NCI-H524 (cell line): Measurements from ENCODE around the gene WWC2.

Experiments used
- DNase-seq, 2 experiments: peaks; one replicate each; lab custom pipeline; 2025; lab: John Stamatoyannopoulos, UW

The WWC2 gene

GRCh38 chr4:183354219-183354618 lies 255.2 kb downstream of the WWC2 start:
- DNase-seq, result no peak

GRCh38 chr4:183355405-183355804 lies 256.3 kb downstream of the WWC2 start:
- no peak for DNase-seq

GRCh38 chr4:183356173-183356830 lies 257.2 kb downstream of the WWC2 start:
- DNase-seq, result no peak

- no peak for DNase-seq
Measured at GRCh38 chr4:183356931-183357675, 258.0 kb downstream of the WWC2 start.

- DNase-seq, result no peak
Measured at GRCh38 chr4:183358215-183358755, 259.2 kb downstream of the WWC2 start.

- DNase-seq, result no peak
Measured at GRCh38 chr4:183360161-183360919, 261.3 kb downstream of the WWC2 start.

GRCh38 chr4:183362036-183362435 lies 263.0 kb downstream of the WWC2 start:
- DNase-seq, result no peak

DNA sequence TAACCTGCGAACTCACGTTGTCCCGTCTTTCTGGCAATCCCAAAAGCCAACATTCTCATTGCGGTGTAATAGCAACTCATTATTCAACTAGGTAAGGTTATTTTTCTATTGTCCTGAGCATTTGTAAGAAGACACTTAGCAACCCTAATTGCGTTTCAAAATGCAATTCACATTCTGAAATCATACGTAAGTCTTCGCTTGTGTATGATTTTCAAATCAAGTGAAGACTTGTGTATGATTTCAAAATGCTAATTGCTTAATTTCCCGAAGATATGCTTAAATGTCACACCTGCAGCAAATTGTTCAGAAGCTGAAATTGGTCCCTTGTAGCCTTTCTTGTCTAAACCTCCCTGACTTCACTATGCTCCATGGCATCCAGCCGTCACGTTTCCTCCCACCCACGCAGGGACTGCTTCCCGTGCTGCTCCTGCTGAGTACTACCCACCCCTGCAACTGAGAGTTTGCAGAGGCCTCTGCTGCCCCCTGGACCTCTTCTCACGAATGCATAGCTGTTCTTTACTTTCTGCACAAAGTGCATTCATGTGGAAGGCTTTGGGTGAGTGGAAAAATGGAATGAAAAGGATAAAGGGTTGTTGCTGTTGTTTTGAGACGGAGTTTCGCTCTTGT lies 264.0 kb downstream of the WWC2 start:
- no peak for DNase-seq

DNA sequence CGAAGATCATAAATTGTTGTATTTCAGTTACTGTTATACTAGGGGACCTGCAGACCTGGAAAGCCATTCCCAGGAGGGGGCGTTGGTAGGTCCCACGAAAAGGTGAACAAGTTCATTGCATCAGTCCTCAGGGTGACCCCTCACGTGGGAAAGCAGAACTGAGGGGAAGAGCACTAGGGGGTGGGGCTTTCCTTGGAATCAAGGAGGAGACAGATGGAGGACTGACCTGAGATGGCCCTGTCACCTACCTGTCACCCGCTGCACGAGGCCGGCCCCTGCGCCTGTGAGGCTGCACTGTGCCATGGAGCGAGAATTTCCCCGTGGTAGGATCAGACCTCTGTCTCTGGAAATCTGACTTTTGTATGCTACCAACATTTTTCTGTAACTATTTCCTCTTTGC lies 265.0 kb downstream of the WWC2 start:
- DNase-seq, result no peak

DNA sequence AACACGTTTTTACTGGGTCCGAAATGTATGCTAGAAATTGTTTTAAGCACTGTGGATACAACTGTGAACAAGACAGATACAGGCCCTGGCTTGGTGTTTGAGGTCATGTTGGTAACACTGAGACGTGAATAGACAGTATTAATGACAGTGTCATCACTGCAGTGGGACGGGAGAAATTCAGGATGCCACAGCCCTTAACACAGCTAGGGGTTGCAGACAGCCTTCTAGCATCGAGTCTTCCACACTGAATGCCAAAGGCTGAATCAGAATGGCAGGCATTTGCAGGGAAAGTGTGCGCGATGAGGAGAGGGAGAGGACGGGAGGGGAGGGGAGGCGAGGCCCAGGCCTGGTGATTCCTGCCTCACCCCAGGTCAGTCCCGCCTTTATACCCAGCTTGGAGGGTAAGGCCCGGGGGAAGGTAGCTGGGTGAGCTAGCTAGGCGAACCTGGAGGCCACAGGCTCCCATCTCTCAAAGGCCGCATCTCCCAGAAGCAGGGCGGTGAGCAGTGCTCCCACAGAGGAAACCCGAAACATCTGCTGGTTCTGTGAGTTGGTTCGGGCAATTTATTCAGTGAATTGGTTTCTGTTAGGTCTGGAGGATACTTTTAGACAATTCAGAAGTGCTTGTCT lies 267.3 kb downstream of the WWC2 start:
- DNase-seq, result no peak

GRCh38 chr4:183369073-183369472 lies 270.0 kb downstream of the WWC2 start:
- DNase-seq, result no peak
